Activated T-helper 1 cell treated with anti-CD3 and anti-CD28 coated beads, Interleukin-12 subunit alpha, Interleukin-12 subunit beta, Interleukin-2, Interleukin-4 antibody, amounts not matched to agents 30 ng/mL and 10 ng/mL and 1 ng/mL, durations not matched to agents 14 hours and 24 hours and 36 hours (primary cell): ENCODE results near the gene BPIFA1. TPM values are rescaled to one million over a fixed set of nuclear protein-coding genes. Genes with fewer than 3 reads are reported as not detected.
A peak's percentile ranks its signal among the peaks of the same experiment; 100 is the strongest.

Experiments used
- DNase-seq: peaks from one replicate; pipeline ENCODE4 v3.0.0; 2021; ENCODE audit warnings: low spot score
- H3K27ac Mint-ChIP-seq: one replicate; pipeline ENCODE4 v1.8.0; 2021; ENCODE audit warnings: mild to moderate bottlenecking, mixed read lengths
- H3K27me3 Mint-ChIP-seq: one replicate; pipeline ENCODE4 v1.8.0; 2022; ENCODE audit warnings: mild to moderate bottlenecking, moderate library complexity, mixed read lengths; ENCODE audit not compliant: insufficient read depth
- H3K36me3 Mint-ChIP-seq: one replicate; pipeline ENCODE4 v1.8.0; 2021; ENCODE audit warnings: low read depth, mixed read lengths
- H3K4me1 Mint-ChIP-seq: one replicate; pipeline ENCODE4 v1.8.0; 2021; ENCODE audit warnings: low read depth, mixed read lengths
- H3K4me3 Mint-ChIP-seq: one replicate; pipeline ENCODE4 v1.8.0; 2021; ENCODE audit warnings: mild to moderate bottlenecking, moderate library complexity, mixed read lengths
- H3K9me3 Mint-ChIP-seq: one replicate; pipeline ENCODE4 v1.8.0; 2021; ENCODE audit warnings: mixed read lengths
- intact Hi-C: fragments of 100-400 bp; cut with micrococcal nuclease; formaldehyde crosslinking; loops from one replicate; pipeline ENCODE4 v1.15.1; 2024
- total RNA-seq: library from RNA; stranded (reverse); gene quantifications from 2 replicates; pipeline ENCODE4 v1.2.3, GENCODE V29; 2022

Gene BPIFA1
- total RNA-seq, 1 donor from 2014 or later, result not detected

DNA sequence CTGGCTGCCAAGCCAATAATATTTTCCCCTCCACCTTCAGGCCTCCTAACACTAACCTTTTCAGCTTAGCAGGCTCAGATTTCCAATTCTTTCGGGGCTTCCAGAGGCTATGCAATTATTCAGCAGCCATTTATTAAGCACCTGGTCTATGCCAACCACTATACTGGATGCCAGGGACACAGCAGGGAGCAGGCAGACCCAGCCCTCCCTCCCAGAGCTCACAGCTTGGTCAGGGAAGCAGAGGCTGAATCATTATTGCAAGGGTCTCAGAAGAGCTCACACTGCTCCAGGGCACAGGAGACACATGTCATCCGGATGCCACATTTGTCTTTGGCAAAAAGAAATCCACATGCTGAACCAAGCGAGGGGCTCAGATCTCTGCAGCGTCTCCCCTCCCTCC, 48.5 kb downstream of the BPIFA1 start:
- Mint-ChIP-seq H3K9me3 (no peaks in the 10 kb centered on the region), H3K36me3 (no peaks in the 10 kb centered on the region), H3K27me3 (peaks cover 6% of the 10 kb centered on the region), H3K27ac (no peak overlapping the region), H3K4me1 (no peaks in the 10 kb centered on the region), H3K4me3 (no peak overlapping the region)
- no peak for DNase-seq
- intact Hi-C loops, result no loop called here

DNA sequence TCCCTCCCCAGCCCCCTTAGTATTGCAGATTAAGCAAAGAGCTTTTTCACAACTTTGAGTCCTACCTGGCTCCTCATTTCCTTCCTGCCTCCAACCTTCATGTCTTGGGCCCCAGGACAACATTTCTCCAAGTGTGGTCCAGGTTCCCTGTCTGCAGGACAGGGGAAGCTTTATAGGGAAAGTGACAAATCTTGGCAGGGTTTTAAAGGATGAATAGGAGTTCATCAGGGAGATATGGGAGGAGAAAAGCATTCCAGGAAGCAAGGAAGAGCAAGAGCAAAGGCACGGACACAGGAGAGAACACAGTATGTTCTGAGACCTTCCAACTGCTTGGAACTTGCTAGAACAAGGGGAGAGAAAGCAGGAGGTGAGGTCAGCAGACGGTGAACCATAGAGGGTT, 49.1 kb downstream of the BPIFA1 start:
- H3K9me3 Mint-ChIP-seq, result no peaks in the 10 kb centered on the region
- intact Hi-C loops, result no loop called here
- no peak overlapping the region for H3K27ac Mint-ChIP-seq
- H3K27me3 Mint-ChIP-seq, result peaks cover 6% of the 10 kb centered on the region
- H3K36me3 Mint-ChIP-seq, result no peaks in the 10 kb centered on the region
- H3K4me1 Mint-ChIP-seq, result no peaks in the 10 kb centered on the region
- DNase-seq, result no peak
- H3K4me3 Mint-ChIP-seq, result no peak overlapping the region

DNA sequence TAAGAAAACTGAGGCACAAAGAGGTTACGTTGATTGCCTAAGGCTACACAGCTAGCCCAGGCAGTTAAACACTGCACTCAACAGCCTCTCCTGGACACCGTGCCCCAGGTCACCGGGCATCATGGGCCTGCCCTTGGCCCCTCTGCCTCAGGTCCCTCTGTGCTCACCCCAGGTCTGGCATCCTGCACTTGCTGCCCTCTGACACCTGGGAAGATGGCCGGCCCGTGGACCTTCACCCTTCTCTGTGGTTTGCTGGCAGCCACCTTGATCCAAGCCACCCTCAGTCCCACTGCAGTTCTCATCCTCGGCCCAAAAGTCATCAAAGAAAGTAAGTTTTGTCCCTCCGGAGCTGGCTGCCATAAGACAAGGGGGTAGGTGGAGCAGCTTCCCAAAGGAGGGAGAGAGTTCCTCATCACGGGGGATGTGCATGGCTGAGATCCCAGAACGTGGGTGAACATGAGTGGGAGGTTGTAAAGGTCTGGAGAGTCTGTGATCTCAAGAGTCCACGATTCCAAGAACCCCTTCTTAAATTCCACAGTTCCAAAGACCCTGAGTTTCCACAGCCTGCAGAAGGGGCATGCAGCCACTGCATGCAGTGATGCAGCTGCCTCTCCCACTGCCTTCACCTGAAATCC, 50.2 kb downstream of the BPIFA1 start:
- Mint-ChIP-seq H3K27me3 (peaks cover 10% of the 10 kb centered on the region), H3K27ac (no peak overlapping the region), H3K9me3 (no peaks in the 10 kb centered on the region), H3K4me3 (no peak overlapping the region), H3K36me3 (no peaks in the 10 kb centered on the region), H3K4me1 (no peaks in the 10 kb centered on the region)
- intact Hi-C loops, result no loop called here
- no peak for DNase-seq

DNA sequence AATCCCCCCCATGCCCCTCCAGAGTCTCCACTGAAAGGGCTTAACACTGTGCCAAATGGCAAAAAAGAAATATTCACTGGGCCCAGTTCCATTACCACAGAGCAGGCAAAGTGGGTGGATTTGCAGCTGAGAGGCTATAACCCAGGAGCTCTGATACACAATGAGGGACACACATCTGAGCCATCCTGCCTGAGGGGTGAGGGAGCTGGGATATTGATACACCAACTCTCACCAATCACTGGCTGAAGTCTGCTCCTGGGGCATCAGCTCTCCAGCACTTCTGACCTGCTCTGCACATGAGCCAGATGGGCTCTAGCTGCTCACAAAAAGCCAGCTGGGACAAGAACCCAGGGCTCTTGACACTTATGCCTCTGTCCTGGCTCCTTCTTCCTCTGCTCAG, 52.1 kb downstream of the BPIFA1 start:
- no peak overlapping the region for H3K4me3 Mint-ChIP-seq
- H3K9me3 Mint-ChIP-seq, result no peaks in the 10 kb centered on the region
- intact Hi-C loops, result no loop called here
- peaks cover 15% of the 10 kb centered on the region for H3K27me3 Mint-ChIP-seq
- H3K36me3 Mint-ChIP-seq, result no peaks in the 10 kb centered on the region
- no peaks in the 10 kb centered on the region for H3K4me1 Mint-ChIP-seq
- H3K27ac Mint-ChIP-seq, result no peak overlapping the region
- no peak for DNase-seq

DNA sequence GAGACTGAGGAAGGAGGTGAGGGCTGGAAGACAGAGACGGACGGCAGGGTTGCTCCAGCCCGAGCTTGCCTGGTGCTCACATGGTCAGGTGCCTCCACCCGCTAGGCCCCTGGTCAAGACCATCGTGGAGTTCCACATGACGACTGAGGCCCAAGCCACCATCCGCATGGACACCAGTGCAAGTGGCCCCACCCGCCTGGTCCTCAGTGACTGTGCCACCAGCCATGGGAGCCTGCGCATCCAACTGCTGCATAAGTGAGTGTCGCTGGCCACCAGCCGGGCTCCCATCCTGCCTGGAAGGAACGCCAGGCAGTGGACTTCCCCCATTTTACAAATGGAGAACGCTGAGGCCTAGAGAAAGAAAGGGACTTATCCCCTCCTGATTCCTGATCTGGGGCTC, 55.1 kb downstream of the BPIFA1 start:
- Mint-ChIP-seq H3K4me3 (no peak overlapping the region), H3K36me3 (no peaks in the 10 kb centered on the region), H3K27me3 (peaks cover 9% of the 10 kb centered on the region), H3K9me3 (no peaks in the 10 kb centered on the region), H3K4me1 (no peaks in the 10 kb centered on the region), H3K27ac (no peak overlapping the region)
- DNase-seq, result no peak
- intact Hi-C loops, result no loop called here

DNA sequence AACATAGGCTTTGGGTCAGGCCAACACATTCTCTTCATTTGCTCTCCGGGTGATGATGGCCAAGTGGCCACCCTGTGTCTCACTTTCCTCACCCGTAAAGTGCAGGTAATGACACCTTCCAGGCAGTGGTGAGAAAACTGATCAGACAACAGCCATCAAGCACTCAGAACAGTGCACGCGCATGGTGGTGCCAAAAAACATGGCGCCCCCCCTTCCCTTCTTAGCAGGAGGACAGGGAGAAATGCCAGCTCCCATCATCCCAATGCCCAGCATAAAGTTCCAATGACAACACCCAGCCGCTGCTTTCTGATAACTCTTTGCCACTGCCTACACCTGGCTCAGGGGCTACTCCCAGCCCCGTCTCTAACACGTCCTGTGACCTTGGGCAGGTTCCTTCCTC, 55.6 kb downstream of the BPIFA1 start:
- H3K9me3 Mint-ChIP-seq, result no peaks in the 10 kb centered on the region
- no peak overlapping the region for H3K4me3 Mint-ChIP-seq
- H3K4me1 Mint-ChIP-seq, result no peaks in the 10 kb centered on the region
- no peak overlapping the region for H3K27ac Mint-ChIP-seq
- intact Hi-C loops, result no loop called here
- DNase-seq, result no peak
- no peaks in the 10 kb centered on the region for H3K36me3 Mint-ChIP-seq
- H3K27me3 Mint-ChIP-seq, result peaks cover 9% of the 10 kb centered on the region

DNA sequence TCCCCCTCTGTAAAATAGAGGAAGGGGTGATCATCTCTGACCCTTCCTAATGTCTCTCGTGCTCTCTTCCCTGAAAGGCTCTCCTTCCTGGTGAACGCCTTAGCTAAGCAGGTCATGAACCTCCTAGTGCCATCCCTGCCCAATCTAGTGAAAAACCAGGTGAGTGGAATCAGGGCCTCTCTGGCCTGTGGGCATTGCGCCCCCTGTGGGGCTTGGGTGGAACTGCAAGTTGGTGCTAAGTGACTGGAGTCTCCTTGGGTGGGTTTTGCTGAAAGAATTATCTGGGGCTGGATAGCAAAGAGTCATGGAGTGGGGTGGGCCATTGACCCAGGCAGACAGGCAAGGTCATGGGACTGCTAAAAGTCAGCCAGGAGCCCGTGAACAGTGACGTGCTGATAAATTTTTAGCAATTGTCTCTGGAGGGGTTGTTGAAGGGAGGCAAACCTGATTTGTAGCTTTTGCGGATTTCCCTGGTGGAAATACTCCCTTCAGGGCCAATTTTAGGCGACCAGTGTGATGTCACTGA, 56.1 kb downstream of the BPIFA1 start:
- Mint-ChIP-seq H3K4me1 (no peaks in the 10 kb centered on the region), H3K27ac (no peak overlapping the region), H3K9me3 (no peaks in the 10 kb centered on the region), H3K27me3 (peaks cover 9% of the 10 kb centered on the region), H3K36me3 (no peaks in the 10 kb centered on the region), H3K4me3 (no peak overlapping the region)
- intact Hi-C loops, result loop anchor here (1.0 kb wide), 2 partner anchors 390 to 502 kb away; no protein-coding TSS in a partner anchor
- DNase-seq, result peak; percentile 42

Other genes with a start within 250 kb of the BPIFA1 start
- not detected in 2 replicates for gene SUN5, start 231.6 kb upstream of the BPIFA1 start, total RNA-seq
- gene BPIFB2, start 228.3 kb upstream of the BPIFA1 start, total RNA-seq, result not detected in 2 replicates
- not detected in 2 replicates for gene BPIFB6, start 204.3 kb upstream of the BPIFA1 start, total RNA-seq
- not detected in 2 replicates for gene BPIFB3, start 182.1 kb upstream of the BPIFA1 start, total RNA-seq
- gene BPIFB4, start 156.4 kb upstream of the BPIFA1 start, total RNA-seq, result not detected in 2 replicates
- gene BPIFA2, start 67.8 kb upstream of the BPIFA1 start, total RNA-seq, result not detected in 2 replicates
- gene BPIFA3, start 18.6 kb upstream of the BPIFA1 start, total RNA-seq, result not detected in 2 replicates
- gene BPIFB1, start 47.2 kb downstream of the BPIFA1 start, total RNA-seq, result not detected in 2 replicates
- gene CDK5RAP1, start 165.5 kb downstream of the BPIFA1 start, total RNA-seq, result 46.0 and 49.1 TPM in 2 replicates
- gene SNTA1, start 207.8 kb downstream of the BPIFA1 start, total RNA-seq, result 0.76 and 0.91 TPM in 2 replicates